Karpas-422 (cell line): Measurements from ENCODE around the gene ZIC1. TPM values are rescaled to one million over a fixed set of nuclear protein-coding genes. Genes with fewer than 3 reads are reported as not detected.

Experiments
- DNase-seq: peaks from one replicate; pipeline ENCODE4 v3.0.0-alpha.2; 2015
- H2AFZ ChIP-seq: fragments of 200-600 bp; sonication (generic); 2 replicates; pipeline ENCODE4 v1.6.1; 2014; ENCODE audit warnings: antibody characterized with exemption, low read length, mixed read lengths
- H3K27ac ChIP-seq: fragments of 200-600 bp; sonication (generic); 2 replicates; pipeline ENCODE4 v1.5.1; 2014; ENCODE audit warnings: mild to moderate bottlenecking, low read length, moderate library complexity
- H3K27me3 ChIP-seq: fragments of 200-600 bp; sonication (generic); 2 replicates; pipeline ENCODE4 v1.6.1; 2014; ENCODE audit warnings: low read length, mixed read lengths
- H3K36me3 ChIP-seq: fragments of 200-600 bp; sonication (generic); 2 replicates; pipeline ENCODE4 v1.6.1; 2014; ENCODE audit warnings: low read length, mixed read lengths; ENCODE audit not compliant: insufficient read depth
- H3K4me1 ChIP-seq: fragments of 200-600 bp; sonication (generic); 2 replicates; pipeline ENCODE4 v1.6.1; 2014; ENCODE audit warnings: mild to moderate bottlenecking, low read length, mixed read lengths
- H3K4me2 ChIP-seq: fragments of 200-600 bp; sonication (generic); 2 replicates; pipeline ENCODE4 v1.6.1; 2014; ENCODE audit warnings: low read length, low read depth, mild to moderate bottlenecking; ENCODE audit not compliant: poor library complexity, severe bottlenecking
- H3K4me3 ChIP-seq: fragments of 200-600 bp; sonication (generic); 2 replicates; pipeline ENCODE4 v1.5.1; 2014; ENCODE audit warnings: mild to moderate bottlenecking, antibody characterized with exemption, low read length, mixed read lengths
- H3K79me2 ChIP-seq: fragments of 200-600 bp; sonication (generic); 2 replicates; pipeline ENCODE4 v1.6.1; 2014; ENCODE audit warnings: mild to moderate bottlenecking, low read length, mixed read lengths
- H3K9ac ChIP-seq: fragments of 200-600 bp; sonication (generic); 2 replicates; pipeline ENCODE4 v1.6.0; 2014; ENCODE audit warnings: low read length
- H3K9me2 ChIP-seq: fragments of 200-600 bp; sonication (generic), shearing (Covaris generic); replicated peaks from 2 replicates; pipeline ENCODE4 v1.6.0; 2014; ENCODE audit warnings: mild to moderate bottlenecking, low read length, moderate library complexity; ENCODE audit not compliant: insufficient read depth
- H3K9me3 ChIP-seq: fragments of 300-700, 200-600 bp; sonication (generic); 2 replicates; pipeline ENCODE4 v1.6.1; 2014; ENCODE audit warnings: low read length, mixed read lengths
- H4K20me1 ChIP-seq: fragments of 200-600 bp; sonication (generic); 2 replicates; pipeline ENCODE4 v1.6.1; 2014; ENCODE audit warnings: mild to moderate bottlenecking, antibody characterized with exemption, low read length, low read depth; ENCODE audit not compliant: insufficient read depth
- total RNA-seq: library from RNA; depleted of rRNA; stranded (reverse); fragments of >200 nt; shearing (Covaris generic); gene quantifications from 2 replicates; pipeline ENCODE4 v1.2.3, GENCODE V29; 2014; ENCODE audit warnings: low replicate concordance; rRNA removed

The ZIC1 gene
- total RNA-seq, 1 experiment from 2014 or later = not detected

- H3K9me2 ChIP-seq = no peaks in the 10 kb centered on the region
- no peaks in the 10 kb centered on the region for H3K4me1 ChIP-seq
- no peak overlapping the region for H3K4me3 ChIP-seq
- H3K27me3 ChIP-seq = no peaks in the 10 kb centered on the region
- no peaks in the 10 kb centered on the region for H4K20me1 ChIP-seq
- peaks cover 11% of the 10 kb centered on the region; the same call in 1 of the 2 replicates for H3K9me3 ChIP-seq
- DNase-seq = no peak
- no peak overlapping the region for H2AFZ ChIP-seq
- H3K27ac ChIP-seq = no peak overlapping the region
- H3K36me3 ChIP-seq = no peaks in the 10 kb centered on the region
- H3K4me2 ChIP-seq = no peak overlapping the region
- no peak overlapping the region for H3K9ac ChIP-seq
- no peaks in the 10 kb centered on the region for H3K79me2 ChIP-seq
These were observed 50.0 kb downstream of the ZIC1 start for GRCh38 chr3:147458995-147459704.

- H3K27me3 ChIP-seq = no peaks in the 10 kb centered on the region
- H2AFZ ChIP-seq = no peak overlapping the region
- no peaks in the 10 kb centered on the region for H3K4me1 ChIP-seq
- peaks cover 11% of the 10 kb centered on the region; the same call in 1 of the 2 replicates for H3K9me3 ChIP-seq
- no peak overlapping the region for H3K4me3 ChIP-seq
- no peak overlapping the region for H3K9ac ChIP-seq
- H3K9me2 ChIP-seq = no peaks in the 10 kb centered on the region
- no peaks in the 10 kb centered on the region for H3K79me2 ChIP-seq
- H3K27ac ChIP-seq = no peak overlapping the region
- no peak for DNase-seq
- no peak overlapping the region for H3K4me2 ChIP-seq
- H3K36me3 ChIP-seq = no peaks in the 10 kb centered on the region
- H4K20me1 ChIP-seq = no peaks in the 10 kb centered on the region
These were observed 53.7 kb downstream of the ZIC1 start for GRCh38 chr3:147462856-147463255.

Other genes with a start within 250 kb of the ZIC1 start
- not detected in 2 replicates for gene ZIC4, start 2.8 kb upstream of the ZIC1 start, total RNA-seq